Caco-2 (cell line): ENCODE results near the gene LZIC. TPM values are rescaled to one million over a fixed set of nuclear protein-coding genes. Genes with fewer than 3 reads are reported as not detected.
A peak's percentile ranks its signal among the peaks of the same experiment; 100 is the strongest.

Experiments used
- BruUV-seq: library from RNA; stranded (reverse); fragments of 400-500 nt; replicated peaks from 2 replicates; lab custom pipeline; 2021; lab: Mats Ljungman, UMichigan
- CTCF ChIA-PET: fragments of 300-600 bp; sonication (Branson Sonifier 250); formaldehyde crosslinking; loops from one replicate; lab custom pipeline; 2022; ENCODE audit warnings: antibody characterized with exemption; lab: Charles Lee
- POLR2A ChIA-PET: fragments of 300-600 bp; sonication (Branson Sonifier 250); formaldehyde crosslinking; loops from one replicate; lab custom pipeline; 2022; ENCODE audit warnings: antibody characterized with exemption; lab: Charles Lee
- DNase-seq, 2 experiments: peaks; one replicate each; pipeline versions ENCODE4 v3.0.0 to v3.0.0-alpha.2; 2020 to 2022
- H3K27me3 ChIP-seq: replicated peaks from 2 replicates; pipeline ENCODE4 v1.6.0; 2011; ENCODE audit warnings: low read length; ENCODE audit not compliant: control insufficient read depth, insufficient read depth
- H3K36me3 ChIP-seq: 2 replicates; pipeline ENCODE4 v1.5.1; 2011; ENCODE audit warnings: low read length; ENCODE audit not compliant: control insufficient read depth, insufficient read depth
- H3K4me1 ChIP-seq: fragments of 250-450 bp; sonication (Bioruptor Pico); 2 replicates; pipeline ENCODE4 v1.5.1; 2020; ENCODE audit warnings: mild to moderate bottlenecking
- H3K4me3 ChIP-seq: 2 replicates; pipeline ENCODE4 v1.5.1; 2011; ENCODE audit warnings: low read depth, mild to moderate bottlenecking, control low read depth, low read length
- H3K9me3 ChIP-seq: fragments of 250-450 bp; sonication (Bioruptor Pico); 2 replicates; pipeline ENCODE4 v1.5.1; 2020; ENCODE audit warnings: mild to moderate bottlenecking, moderate library complexity
- H3K27ac Mint-ChIP-seq: one replicate; pipeline ENCODE4 v1.8.0; 2022; ENCODE audit warnings: mixed read lengths; ENCODE audit not compliant: unreplicated experiment
- H3K27me3 Mint-ChIP-seq: one replicate; pipeline ENCODE4 v1.8.0; 2022; ENCODE audit warnings: mixed read lengths; ENCODE audit not compliant: insufficient read depth, unreplicated experiment
- H3K36me3 Mint-ChIP-seq: one replicate; pipeline ENCODE4 v1.8.0; 2022; ENCODE audit warnings: mild to moderate bottlenecking, mixed read lengths; ENCODE audit not compliant: insufficient read depth, unreplicated experiment
- H3K4me1 Mint-ChIP-seq: one replicate; pipeline ENCODE4 v1.8.0; 2022; ENCODE audit warnings: low read depth, mixed read lengths; ENCODE audit not compliant: unreplicated experiment
- H3K4me3 Mint-ChIP-seq: one replicate; pipeline ENCODE4 v1.8.0; 2022; ENCODE audit warnings: mild to moderate bottlenecking, moderate library complexity, mixed read lengths; ENCODE audit not compliant: unreplicated experiment
- H3K9me3 Mint-ChIP-seq: one replicate; pipeline ENCODE4 v1.8.0; 2022; ENCODE audit warnings: mixed read lengths; ENCODE audit not compliant: unreplicated experiment
- CTCF ChIP-seq, 2 experiments: fragments of 200-600 bp in 1 of 2; IDR thresholded peaks; 1 replicate in 1 of 2; 2 replicates in 1 of 2; pipeline versions ENCODE4 v1.5.1 to v1.8.0; 2011 to 2022; ENCODE audit warnings: antibody characterized with exemption in 1 of 2, control low read depth in 1 of 2, inconsistent platforms in 1 of 2, low read depth in 1 of 2, low read length in 1 of 2, mild to moderate bottlenecking in 1 of 2, moderate library complexity in 1 of 2; ENCODE audit not compliant: insufficient read depth in 1 of 2, severe bottlenecking in 1 of 2, unreplicated experiment in 1 of 2
- intact Hi-C: fragments of 100-400 bp; cut with micrococcal nuclease; formaldehyde crosslinking; loops from one replicate; pipeline ENCODE4 v1.10.0; 2022; ENCODE audit not compliant: unreplicated experiment
- total RNA-seq: library from RNA; stranded (reverse); gene quantifications from 2 replicates; pipeline ENCODE4 v1.2.3, GENCODE V29; 2022

The LZIC gene
- total RNA-seq, 1 experiment from 2014 or later, result 33.2 TPM

- Histone ChIP-seq H3K4me3 (no peak overlapping the region), H3K4me1 (peaks cover 15% of the 10 kb centered on the region), H3K27me3 (no peaks in the 10 kb centered on the region), H3K9me3 (no peaks in the 10 kb centered on the region), H3K36me3 (no peaks in the 10 kb centered on the region)
- intact Hi-C loops, result no loop called here
- Mint-ChIP-seq H3K36me3 (peaks cover 6% of the 10 kb centered on the region), H3K27ac (peak overlapping the region; percentile 14), H3K9me3 (no peaks in the 10 kb centered on the region), H3K4me1 (peaks cover 23% of the 10 kb centered on the region), H3K4me3 (peak overlapping the region; percentile 56), H3K27me3 (no peaks in the 10 kb centered on the region)
- no peak for DNase-seq
- ChIA-PET CTCF (no interaction called here), POLR2A (no interaction called here)
- no peak for TF ChIP-seq CTCF (IDR thresholded peaks at IDR 0.05; ENCODE audit: insufficient read depth in 1 of 2, low read depth in 1 of 2, low read length in 1 of 2, severe bottlenecking in 1 of 2, unreplicated experiment in 1 of 2)
- BruUV-seq, result no TSS peak
Measured at GRCh38 chr1:9912264-9912936, 30.8 kb downstream of the LZIC start.

- Mint-ChIP-seq H3K27ac (peak overlapping the region; percentile 92), H3K9me3 (no peaks in the 10 kb centered on the region), H3K36me3 (peaks cover 6% of the 10 kb centered on the region), H3K4me1 (peaks cover 26% of the 10 kb centered on the region), H3K27me3 (no peaks in the 10 kb centered on the region), H3K4me3 (peak overlapping the region; percentile 96)
- POLR2A ChIA-PET, result interaction anchor here (0.5 to 1.0 kb wide), 6 partner anchors 12 to 404 kb away, joined by 3 to 10 read pairs (median 3); partner anchors contain the start of genes KIF1B, LZIC and NMNAT1
- no peak for TF ChIP-seq CTCF (IDR thresholded peaks at IDR 0.05; ENCODE audit: insufficient read depth in 1 of 2, low read depth in 1 of 2, low read length in 1 of 2, severe bottlenecking in 1 of 2, unreplicated experiment in 1 of 2)
- CTCF ChIA-PET, result interaction anchor here (0.5 to 1.0 kb wide), 3 partner anchors 33 to 42 kb away, joined by 3 to 6 read pairs (median 4); partner anchors contain the start of genes LZIC and NMNAT1
- Histone ChIP-seq H3K9me3 (no peaks in the 10 kb centered on the region), H3K4me3 (peak overlapping the region; percentile 50), H3K27me3 (no peaks in the 10 kb centered on the region), H3K36me3 (no peaks in the 10 kb centered on the region), H3K4me1 (peaks cover 15% of the 10 kb centered on the region)
- intact Hi-C loops, result loop anchor here (2.0 kb wide), 1 partner anchor 32 kb away; the partner anchor contains the start of genes LZIC and NMNAT1
- BruUV-seq, result TSS peak; percentile 96
- DNase-seq, result peak; percentile 99
Measured at GRCh38 chr1:9910423-9911178, 32.6 kb downstream of the LZIC start.

GRCh38 chr1:9910076-9910422 lies 33.1 kb downstream of the LZIC start, which contains the start of gene CTNNBIP1:
Gene CTNNBIP1, minus strand, starts transcription at chr1:9910269. Its CDS starts 38,205 bp downstream, at chr1:9872064.
- no peaks in the 10 kb centered on the region for H3K27me3 ChIP-seq
- peaks cover 31% of the 10 kb centered on the region for H3K4me1 Mint-ChIP-seq
- H3K4me1 ChIP-seq, result peaks cover 15% of the 10 kb centered on the region
- H3K9me3 ChIP-seq, result no peaks in the 10 kb centered on the region
- H3K4me3 ChIP-seq, result peak within 1 kb of the TSS; percentile 87
- H3K27me3 Mint-ChIP-seq, result no peaks in the 10 kb centered on the region
- TF ChIP-seq CTCF (IDR thresholded peaks at IDR 0.05; ENCODE audit: insufficient read depth in 1 of 2, low read depth in 1 of 2, low read length in 1 of 2, severe bottlenecking in 1 of 2, unreplicated experiment in 1 of 2), result no peak
- intact Hi-C loops, result loop anchor here (2.0 kb wide), 1 partner anchor 33 kb away; the partner anchor contains the start of genes LZIC and NMNAT1
- ChIA-PET CTCF (no interaction called here), POLR2A (interaction anchor here (0.6 kb wide), 1 partner anchor 405 kb away, joined by 3 read pairs; no protein-coding TSS in a partner anchor)
- peak within 1 kb of the TSS; percentile 96 for H3K4me3 Mint-ChIP-seq
- H3K9me3 Mint-ChIP-seq, result no peaks in the 10 kb centered on the region
- no peaks in the 10 kb centered on the region for H3K36me3 ChIP-seq
- DNase-seq, result no peak
- peak within 1 kb of the TSS; percentile 92 for H3K27ac Mint-ChIP-seq
- peaks cover 6% of the 10 kb centered on the region for H3K36me3 Mint-ChIP-seq
- BruUV-seq, result no TSS peak
